ENCODE results near the gene ENTHD1.

DNA sequence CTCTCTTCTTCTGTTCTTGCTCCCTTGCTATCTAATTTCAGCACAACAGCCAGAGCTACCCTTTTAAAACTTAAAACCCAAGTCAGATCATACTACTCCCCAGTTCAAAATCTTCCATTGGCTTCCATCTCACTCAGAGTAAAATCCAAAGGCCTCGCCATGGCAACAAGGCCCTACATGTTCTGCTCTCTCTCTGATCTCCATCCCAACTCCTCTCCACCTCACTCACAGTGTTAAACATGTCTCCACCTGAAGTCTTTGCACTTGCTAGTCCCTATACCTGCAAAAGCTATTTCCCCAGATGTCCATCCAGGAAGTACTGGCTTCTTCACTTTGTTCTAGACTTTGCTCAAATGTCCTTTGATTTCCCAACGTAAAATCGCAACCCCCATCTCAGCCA, 4.3 kb upstream of the ENTHD1 start:
- no peak for TF ChIP-seq POLR2A (IDR thresholded peaks at IDR 0.05)
- TF ChIP-seq, protein P1, sequence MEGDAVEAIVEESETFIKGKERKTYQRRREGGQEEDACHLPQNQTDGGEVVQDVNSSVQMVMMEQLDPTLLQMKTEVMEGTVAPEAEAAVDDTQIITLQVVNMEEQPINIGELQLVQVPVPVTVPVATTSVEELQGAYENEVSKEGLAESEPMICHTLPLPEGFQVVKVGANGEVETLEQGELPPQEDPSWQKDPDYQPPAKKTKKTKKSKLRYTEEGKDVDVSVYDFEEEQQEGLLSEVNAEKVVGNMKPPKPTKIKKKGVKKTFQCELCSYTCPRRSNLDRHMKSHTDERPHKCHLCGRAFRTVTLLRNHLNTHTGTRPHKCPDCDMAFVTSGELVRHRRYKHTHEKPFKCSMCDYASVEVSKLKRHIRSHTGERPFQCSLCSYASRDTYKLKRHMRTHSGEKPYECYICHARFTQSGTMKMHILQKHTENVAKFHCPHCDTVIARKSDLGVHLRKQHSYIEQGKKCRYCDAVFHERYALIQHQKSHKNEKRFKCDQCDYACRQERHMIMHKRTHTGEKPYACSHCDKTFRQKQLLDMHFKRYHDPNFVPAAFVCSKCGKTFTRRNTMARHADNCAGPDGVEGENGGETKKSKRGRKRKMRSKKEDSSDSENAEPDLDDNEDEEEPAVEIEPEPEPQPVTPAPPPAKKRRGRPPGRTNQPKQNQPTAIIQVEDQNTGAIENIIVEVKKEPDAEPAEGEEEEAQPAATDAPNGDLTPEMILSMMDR (IDR thresholded peaks at IDR 0.05): no peak

Data from Peyer's patch (tissue), 4 donors.